Tibial nerve (tissue), 3 donors: ENCODE results near the gene ZNF575.

Experiments
- CTCF ChIP-seq, 5 experiments: fragments of 200-600 bp in 3 of 5; fragments of 450-650 bp in 2 of 5; sonication (generic) in 3 of 5; IDR thresholded peaks; one replicate each; pipeline ENCODE4 v1.5.1; 2016 to 2019; ENCODE audit warnings: antibody characterized with exemption in 5 of 5, mild to moderate bottlenecking in 3 of 5, moderate library complexity in 2 of 5
- POLR2A ChIP-seq, 2 donors: fragments of 450-650 bp; IDR thresholded peaks; one replicate each; pipeline ENCODE4 v1.6.1; 2017; ENCODE audit warnings: antibody characterized with exemption in 2 of 2, mild to moderate bottlenecking in 2 of 2, moderate library complexity in 2 of 2

- no peak for TF ChIP-seq CTCF (IDR thresholded peaks at IDR 0.05)
- TF ChIP-seq POLR2A (IDR thresholded peaks at IDR 0.05): no peak
These were observed 19.6 kb downstream of the ZNF575 start for GRCh38 chr19:43552616-43553015.
